ENCODE results near the gene BRIP1.
"Not testable (repeated sequence)": the region's sequence is repeated elsewhere in the genome, so short reads cannot be mapped to it uniquely, and the experiment has no call there.

The BRIP1 gene

GRCh38 chr17:61672140-61672539 is 191.2 kb downstream of the BRIP1 start:
- TF ChIP-seq, protein P1, sequence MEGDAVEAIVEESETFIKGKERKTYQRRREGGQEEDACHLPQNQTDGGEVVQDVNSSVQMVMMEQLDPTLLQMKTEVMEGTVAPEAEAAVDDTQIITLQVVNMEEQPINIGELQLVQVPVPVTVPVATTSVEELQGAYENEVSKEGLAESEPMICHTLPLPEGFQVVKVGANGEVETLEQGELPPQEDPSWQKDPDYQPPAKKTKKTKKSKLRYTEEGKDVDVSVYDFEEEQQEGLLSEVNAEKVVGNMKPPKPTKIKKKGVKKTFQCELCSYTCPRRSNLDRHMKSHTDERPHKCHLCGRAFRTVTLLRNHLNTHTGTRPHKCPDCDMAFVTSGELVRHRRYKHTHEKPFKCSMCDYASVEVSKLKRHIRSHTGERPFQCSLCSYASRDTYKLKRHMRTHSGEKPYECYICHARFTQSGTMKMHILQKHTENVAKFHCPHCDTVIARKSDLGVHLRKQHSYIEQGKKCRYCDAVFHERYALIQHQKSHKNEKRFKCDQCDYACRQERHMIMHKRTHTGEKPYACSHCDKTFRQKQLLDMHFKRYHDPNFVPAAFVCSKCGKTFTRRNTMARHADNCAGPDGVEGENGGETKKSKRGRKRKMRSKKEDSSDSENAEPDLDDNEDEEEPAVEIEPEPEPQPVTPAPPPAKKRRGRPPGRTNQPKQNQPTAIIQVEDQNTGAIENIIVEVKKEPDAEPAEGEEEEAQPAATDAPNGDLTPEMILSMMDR (IDR thresholded peaks at IDR 0.05; ENCODE audit: insufficient read depth, low read depth, low read length, missing control alignments), result no peak
- H3K4me3 ChIP-seq (ENCODE audit: low read length), result no peak overlapping the region
- no peak for DNase-seq (ENCODE audit: low read depth)

- TF ChIP-seq, protein P1 (IDR thresholded peaks at IDR 0.05; ENCODE audit: insufficient read depth, low read depth, low read length, missing control alignments), result no peak
- no peak for DNase-seq (ENCODE audit: low read depth)
- H3K4me3 ChIP-seq (ENCODE audit: low read length), result no peak overlapping the region
These were observed 192.6 kb downstream of the BRIP1 start for GRCh38 chr17:61670691-61671090.

- DNase-seq (ENCODE audit: low read depth), result no peak
- TF ChIP-seq, protein P1 (IDR thresholded peaks at IDR 0.05; ENCODE audit: insufficient read depth, low read depth, low read length, missing control alignments), result no peak
These were observed 193.8 kb downstream of the BRIP1 start for GRCh38 chr17:61669522-61669921.

GRCh38 chr17:61668486-61668885 is 194.8 kb downstream of the BRIP1 start:
- DNase-seq (ENCODE audit: low read depth), result no peak
- TF ChIP-seq, protein P1 (IDR thresholded peaks at IDR 0.05; ENCODE audit: insufficient read depth, low read depth, low read length, missing control alignments), result no peak
- H3K4me3 ChIP-seq (ENCODE audit: low read length), result no peak overlapping the region

More at GRCh38 chr17:61669522-61669921, 193.8 kb downstream of the BRIP1 start:
- H3K4me3 ChIP-seq (ENCODE audit: low read length), result no peak overlapping the region

DNA sequence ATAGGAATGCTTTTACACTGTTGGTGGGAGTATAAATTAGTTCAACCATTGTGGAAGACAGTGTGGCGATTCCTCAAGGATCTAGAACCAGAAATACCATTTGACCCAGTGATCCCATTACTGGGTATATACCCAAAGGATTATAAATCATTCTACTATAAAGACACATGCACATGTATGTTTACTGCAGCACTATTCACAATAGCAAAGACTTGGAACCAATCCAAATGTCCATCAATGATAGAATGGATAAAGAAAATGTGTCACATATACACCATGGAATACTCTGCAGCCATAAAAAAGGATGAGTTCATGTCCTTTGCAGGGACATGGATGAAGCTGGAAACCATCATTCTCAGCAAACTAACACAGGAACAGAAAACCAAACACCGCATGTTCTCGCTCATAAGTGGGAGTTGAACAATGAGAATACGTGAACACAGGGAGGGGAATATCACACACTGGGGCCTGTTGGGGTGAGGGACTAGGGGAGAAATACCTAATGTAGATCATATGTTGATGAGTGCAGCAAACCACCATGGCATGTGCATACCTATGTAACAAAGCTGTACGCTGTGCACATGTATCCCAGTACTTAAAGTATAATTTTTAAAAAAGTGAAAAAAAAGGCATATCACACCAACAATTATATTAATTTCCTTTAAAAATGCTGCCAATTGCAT is 196.8 kb downstream of the BRIP1 start:
- H3K4me3 ChIP-seq (ENCODE audit: low read length); DNase-seq (ENCODE audit: low read depth): not testable (repeated sequence)

DNA sequence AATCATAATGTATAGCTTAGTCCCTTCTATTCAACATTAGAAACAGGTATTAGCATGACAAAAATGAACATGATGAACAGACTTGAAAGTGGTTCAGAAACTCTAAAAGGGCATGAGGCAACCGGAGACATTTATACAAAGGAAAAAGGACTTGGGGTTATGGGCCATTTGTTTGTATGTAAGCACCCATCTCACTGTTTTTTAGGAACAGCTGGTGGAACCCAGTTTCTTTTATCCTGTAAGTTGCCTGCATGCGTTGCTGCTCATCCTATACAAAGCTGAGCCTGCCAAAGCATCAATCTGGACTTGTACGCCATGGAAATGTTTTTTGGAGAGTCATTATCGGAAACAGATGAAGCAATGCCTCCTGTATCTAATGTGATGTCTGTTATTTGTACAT is 200.0 kb downstream of the BRIP1 start:
- TF ChIP-seq, protein P1 (IDR thresholded peaks at IDR 0.05; ENCODE audit: insufficient read depth, low read depth, low read length, missing control alignments), result no peak
- no peak overlapping the region for H3K4me3 ChIP-seq (ENCODE audit: low read length)
- no peak for DNase-seq (ENCODE audit: low read depth)

DNA sequence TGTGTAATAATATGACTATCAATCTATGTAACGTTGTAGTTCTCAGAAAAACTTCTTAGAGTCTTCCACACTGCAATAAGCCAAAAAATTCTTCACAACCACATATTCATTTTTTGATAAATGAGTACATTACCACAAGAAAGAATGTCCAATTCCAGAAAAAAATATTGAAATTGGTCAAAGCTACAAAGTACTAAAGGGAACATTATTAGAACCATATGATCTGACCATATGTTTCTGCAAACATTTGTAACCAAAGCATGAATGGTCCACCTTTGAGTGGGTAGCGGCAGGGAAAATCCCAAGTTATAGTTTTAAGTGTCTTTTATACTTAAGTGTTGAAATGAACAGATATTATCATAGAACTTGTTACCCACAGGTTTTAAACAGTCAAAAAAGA is 200.6 kb downstream of the BRIP1 start:
- DNase-seq (ENCODE audit: low read depth), result no peak
- H3K4me3 ChIP-seq (ENCODE audit: low read length), result no peak overlapping the region
- TF ChIP-seq, protein P1 (IDR thresholded peaks at IDR 0.05; ENCODE audit: insufficient read depth, low read depth, low read length, missing control alignments), result no peak

All from epithelial cell of esophagus (primary cell).